ENCODE measurements around the gene SGMS1.

DNA sequence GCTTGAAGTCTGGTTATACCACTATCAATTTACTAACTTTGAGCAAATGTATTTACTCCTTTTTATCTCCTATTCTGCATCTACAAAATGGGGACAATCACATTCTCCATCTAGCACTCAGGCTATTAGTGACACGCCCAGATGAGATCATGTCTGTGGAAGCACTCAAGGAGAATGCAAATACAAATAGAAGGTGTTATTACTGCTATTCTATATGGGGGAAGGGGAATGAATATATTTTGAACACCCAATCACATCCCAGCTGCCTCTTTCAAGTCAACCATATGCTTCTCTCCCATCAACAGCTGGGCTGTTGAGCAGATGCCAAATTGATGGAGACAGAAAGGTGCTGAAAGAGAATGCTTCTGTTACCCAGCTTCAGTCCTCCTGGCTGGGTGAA lies 23.5 kb downstream of the SGMS1 start:
- TF ChIP-seq, protein P1, sequence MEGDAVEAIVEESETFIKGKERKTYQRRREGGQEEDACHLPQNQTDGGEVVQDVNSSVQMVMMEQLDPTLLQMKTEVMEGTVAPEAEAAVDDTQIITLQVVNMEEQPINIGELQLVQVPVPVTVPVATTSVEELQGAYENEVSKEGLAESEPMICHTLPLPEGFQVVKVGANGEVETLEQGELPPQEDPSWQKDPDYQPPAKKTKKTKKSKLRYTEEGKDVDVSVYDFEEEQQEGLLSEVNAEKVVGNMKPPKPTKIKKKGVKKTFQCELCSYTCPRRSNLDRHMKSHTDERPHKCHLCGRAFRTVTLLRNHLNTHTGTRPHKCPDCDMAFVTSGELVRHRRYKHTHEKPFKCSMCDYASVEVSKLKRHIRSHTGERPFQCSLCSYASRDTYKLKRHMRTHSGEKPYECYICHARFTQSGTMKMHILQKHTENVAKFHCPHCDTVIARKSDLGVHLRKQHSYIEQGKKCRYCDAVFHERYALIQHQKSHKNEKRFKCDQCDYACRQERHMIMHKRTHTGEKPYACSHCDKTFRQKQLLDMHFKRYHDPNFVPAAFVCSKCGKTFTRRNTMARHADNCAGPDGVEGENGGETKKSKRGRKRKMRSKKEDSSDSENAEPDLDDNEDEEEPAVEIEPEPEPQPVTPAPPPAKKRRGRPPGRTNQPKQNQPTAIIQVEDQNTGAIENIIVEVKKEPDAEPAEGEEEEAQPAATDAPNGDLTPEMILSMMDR (IDR thresholded peaks at IDR 0.05): no peak
- no peak for TF ChIP-seq POLR2AphosphoS5 (IDR thresholded peaks at IDR 0.05)
- TF ChIP-seq POLR2A (IDR thresholded peaks at IDR 0.05): no peak

Measured in prostate gland (tissue), 2 donors.